Cardiac fibroblast (primary cell): ENCODE results near the gene GLDC.

ENCODE experiments used
- DNase-seq, 2 donors: peaks; one replicate each; pipeline versions ENCODE4 v3.0.0 to v3.0.0-alpha.2; 2010; ENCODE audit warnings: low read depth in 2 of 2
- H3K4me3 ChIP-seq, 2 donors: replicated peaks in 1 of 2; 1 replicate in 1 of 2; 2 replicates in 1 of 2; pipeline ENCODE4 v1.5.1; 2011; ENCODE audit warnings: low read depth in 2 of 2, low read length in 2 of 2, mild to moderate bottlenecking in 2 of 2, moderate library complexity in 1 of 2
- CTCF ChIP-seq: IDR thresholded peaks from one replicate; pipeline ENCODE4 v1.5.1; 2011; ENCODE audit warnings: low read depth, mild to moderate bottlenecking, low read length, inconsistent platforms

GLDC gene

GRCh38 chr9:6538666-6539071 lies 106.9 kb downstream of the GLDC start:
- H3K4me3 ChIP-seq = no peak overlapping the region
- peak; percentile 52 to 64 for DNase-seq
- no peak for TF ChIP-seq CTCF

- DNase-seq = no peak
- no peak for TF ChIP-seq CTCF
Observed at GRCh38 chr9:6535594-6535993, 109.9 kb downstream of the GLDC start.

GRCh38 chr9:6525326-6526045 lies 120.0 kb downstream of the GLDC start:
- no peak overlapping the region for H3K4me3 ChIP-seq
- TF ChIP-seq CTCF = no peak
- peak in 1 of 2 donors; percentile 18 for DNase-seq

More at GRCh38 chr9:6535594-6535993, 109.9 kb downstream of the GLDC start:
- no peak overlapping the region for H3K4me3 ChIP-seq

GRCh38 chr9:6522263-6522662 lies 123.3 kb downstream of the GLDC start:
- H3K4me3 ChIP-seq = no peak overlapping the region
- DNase-seq = no peak
- TF ChIP-seq CTCF = no peak

GRCh38 chr9:6512085-6512657 lies 133.4 kb downstream of the GLDC start:
- DNase-seq = peak; percentile 17 to 22
- no peak overlapping the region for H3K4me3 ChIP-seq
- TF ChIP-seq CTCF = no peak

- peak in 1 of 2 donors; percentile 43 for DNase-seq
- H3K4me3 ChIP-seq = no peak overlapping the region
- no peak for TF ChIP-seq CTCF
Observed at GRCh38 chr9:6506571-6506970, 139.0 kb downstream of the GLDC start.
